GM19397 (cell line): ENCODE measurements around the gene RAB24.
"Not testable (repeated sequence)": the region's sequence is repeated elsewhere in the genome, so short reads cannot be mapped to it uniquely, and the experiment has no call there.

Experiments used
- ATAC-seq: cut with Tn5 transposase; IDR thresholded peaks from one replicate; pipeline ENCODE4 v1.9.1; 2021; ENCODE audit warnings: mild to moderate bottlenecking, moderate library complexity; ENCODE audit not compliant: unreplicated experiment

Gene RAB24

DNA sequence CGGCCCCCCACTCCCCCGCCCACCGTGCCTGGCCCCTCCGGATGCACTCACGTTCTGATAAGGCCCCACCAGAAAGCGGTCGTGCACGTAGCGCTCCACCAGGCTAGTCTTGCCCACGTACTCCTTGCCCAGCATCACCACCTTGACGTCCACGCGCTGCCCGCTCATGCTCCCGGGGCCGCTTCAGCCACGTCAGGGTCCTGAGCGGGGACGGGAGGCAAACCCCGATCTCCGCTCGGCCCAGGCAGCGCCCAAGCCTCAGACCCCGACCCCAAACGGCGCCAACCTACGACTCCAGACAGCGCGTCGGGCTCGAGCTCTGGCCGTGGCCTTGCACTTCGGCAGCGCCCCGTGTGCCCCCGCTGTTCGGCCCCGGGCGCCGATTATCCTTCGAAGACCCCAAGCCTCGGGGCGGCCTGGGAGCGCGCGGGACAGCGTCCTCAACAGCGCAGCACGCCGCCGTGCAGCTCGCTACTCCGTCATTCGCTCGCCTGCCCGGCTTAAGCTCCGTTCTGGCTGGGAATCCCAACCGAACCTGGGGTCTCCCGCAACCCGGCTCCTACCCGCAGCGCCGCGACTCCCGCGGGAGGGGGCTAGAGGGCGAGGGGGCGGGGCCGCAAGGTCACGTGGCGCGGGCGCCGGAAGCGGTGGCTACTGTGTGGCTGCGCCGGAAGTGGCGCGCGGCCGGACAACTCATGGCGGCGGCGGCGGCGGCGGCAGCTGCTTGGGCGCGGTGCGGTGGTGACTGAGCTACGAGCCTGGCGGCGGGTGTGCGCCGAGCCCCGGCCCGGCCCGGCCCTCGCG, at the start of gene RAB24, which contains the start of gene PRELID1:
RAB24 (minus strand) TSS at position 599 of the 804 bp plus-strand sequence; CDS start at position 168, 431 bp downstream.
PRELID1 (plus strand) TSS at position 679 of the 804 bp plus-strand sequence. CDS start 187 bp downstream, outside the sequence.
- peak; percentile 64 for ATAC-seq

GRCh38 chr5:177353093-177353492, 49.6 kb upstream of the RAB24 start:
- no peak for ATAC-seq

GRCh38 chr5:177351392-177352329, 48.1 kb upstream of the RAB24 start, which contains the start of gene LMAN2:
TSS of gene LMAN2 (minus strand) at chr5:177351668. CDS start at chr5:177351647, 21 bp downstream.
- peak; percentile 88 for ATAC-seq

- no peak for ATAC-seq
Measured at GRCh38 chr5:177350776-177351391, 47.4 kb upstream of the RAB24 start.

DNA sequence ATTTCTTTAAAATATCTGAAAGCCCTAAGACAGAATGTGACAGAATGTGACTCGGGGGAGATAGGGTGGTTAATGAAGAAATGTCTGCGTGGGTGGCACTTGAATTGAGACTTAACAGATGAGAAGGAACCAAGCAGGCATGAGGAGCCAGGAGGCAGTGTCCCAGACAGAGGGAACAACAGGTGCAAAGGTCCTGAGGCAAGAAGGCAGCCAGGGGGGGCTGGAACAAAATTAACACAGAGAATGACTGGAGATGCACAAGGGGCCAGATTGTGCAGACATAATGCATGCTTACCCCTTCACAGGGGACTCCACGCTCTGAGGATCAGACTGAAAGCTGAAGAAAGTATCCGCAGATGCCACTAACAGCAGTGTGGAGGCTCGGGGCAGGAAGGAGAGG, 46.2 kb upstream of the RAB24 start:
- ATAC-seq, result no peak

DNA sequence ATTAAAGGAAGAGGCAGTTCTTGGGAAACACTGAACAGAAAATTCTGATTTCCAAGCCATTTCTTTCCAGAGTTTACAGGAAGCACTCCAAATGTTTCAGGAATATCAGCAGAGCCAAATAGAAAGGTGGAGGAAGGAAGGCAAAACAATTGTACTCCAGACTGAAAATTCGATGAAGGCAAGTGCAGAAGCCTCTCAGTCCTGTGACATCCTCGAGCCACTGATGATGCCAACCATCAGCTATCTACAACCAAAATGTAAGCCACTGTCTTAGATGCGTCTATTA, 45.8 kb upstream of the RAB24 start:
- no peak for ATAC-seq

DNA sequence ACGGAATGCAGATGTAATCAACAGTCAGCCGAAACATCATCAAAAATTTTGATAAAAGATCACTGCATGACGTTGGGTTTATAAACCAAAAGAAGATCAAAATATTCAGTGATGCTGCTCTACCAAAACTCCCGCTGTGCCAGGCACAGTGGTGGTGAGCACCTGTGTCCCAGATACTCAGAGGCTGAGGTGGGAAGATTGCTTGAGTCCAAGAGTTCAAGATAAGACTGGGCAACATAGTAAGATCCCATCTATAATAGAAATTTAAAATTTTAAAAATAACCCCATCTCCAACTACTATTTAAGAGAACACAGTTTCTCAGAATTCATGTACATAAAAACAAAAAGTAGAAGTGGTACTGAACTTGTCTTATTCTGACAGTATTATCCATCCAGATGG, 44.2 kb upstream of the RAB24 start:
- ATAC-seq, result no peak

GRCh38 chr5:177346820-177347219, 43.3 kb upstream of the RAB24 start:
- ATAC-seq, result no peak

- ATAC-seq, result no peak
Measured at GRCh38 chr5:177344891-177345290, 41.4 kb upstream of the RAB24 start.

- no peak for ATAC-seq
Measured at GRCh38 chr5:177343777-177344176, 40.3 kb upstream of the RAB24 start.

- ATAC-seq, result not testable (repeated sequence)
Measured at GRCh38 chr5:177343000-177343399, 39.5 kb upstream of the RAB24 start.

- no peak for ATAC-seq
Measured at GRCh38 chr5:177339107-177339638, 35.7 kb upstream of the RAB24 start.

- no peak for ATAC-seq
Measured at GRCh38 chr5:177338251-177339106, 35.0 kb upstream of the RAB24 start.

GRCh38 chr5:177336603-177337494, 33.3 kb upstream of the RAB24 start:
- ATAC-seq, result no peak

DNA sequence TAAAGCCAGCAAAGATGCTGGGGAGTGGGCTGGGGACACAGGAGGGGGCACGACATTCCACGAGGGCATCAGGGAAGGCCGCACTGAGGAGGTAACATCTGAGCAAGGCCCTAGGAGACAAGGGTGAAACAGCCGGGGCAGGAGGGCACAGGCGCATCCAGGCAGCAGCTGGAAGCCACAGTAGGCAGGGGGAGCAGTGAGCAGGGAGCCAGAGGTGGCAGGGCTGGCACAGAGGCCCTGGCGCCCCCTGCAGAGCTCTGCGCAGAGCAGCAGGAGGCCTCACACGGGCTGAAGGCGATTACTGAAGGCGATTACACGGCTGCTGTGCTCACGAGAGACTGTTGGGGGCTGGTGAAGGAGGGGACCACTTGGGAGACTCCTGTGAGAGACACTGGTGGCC, 32.6 kb upstream of the RAB24 start:
- ATAC-seq, result no peak

- ATAC-seq, result no peak
Measured at GRCh38 chr5:177335701-177336065, 32.2 kb upstream of the RAB24 start.

DNA sequence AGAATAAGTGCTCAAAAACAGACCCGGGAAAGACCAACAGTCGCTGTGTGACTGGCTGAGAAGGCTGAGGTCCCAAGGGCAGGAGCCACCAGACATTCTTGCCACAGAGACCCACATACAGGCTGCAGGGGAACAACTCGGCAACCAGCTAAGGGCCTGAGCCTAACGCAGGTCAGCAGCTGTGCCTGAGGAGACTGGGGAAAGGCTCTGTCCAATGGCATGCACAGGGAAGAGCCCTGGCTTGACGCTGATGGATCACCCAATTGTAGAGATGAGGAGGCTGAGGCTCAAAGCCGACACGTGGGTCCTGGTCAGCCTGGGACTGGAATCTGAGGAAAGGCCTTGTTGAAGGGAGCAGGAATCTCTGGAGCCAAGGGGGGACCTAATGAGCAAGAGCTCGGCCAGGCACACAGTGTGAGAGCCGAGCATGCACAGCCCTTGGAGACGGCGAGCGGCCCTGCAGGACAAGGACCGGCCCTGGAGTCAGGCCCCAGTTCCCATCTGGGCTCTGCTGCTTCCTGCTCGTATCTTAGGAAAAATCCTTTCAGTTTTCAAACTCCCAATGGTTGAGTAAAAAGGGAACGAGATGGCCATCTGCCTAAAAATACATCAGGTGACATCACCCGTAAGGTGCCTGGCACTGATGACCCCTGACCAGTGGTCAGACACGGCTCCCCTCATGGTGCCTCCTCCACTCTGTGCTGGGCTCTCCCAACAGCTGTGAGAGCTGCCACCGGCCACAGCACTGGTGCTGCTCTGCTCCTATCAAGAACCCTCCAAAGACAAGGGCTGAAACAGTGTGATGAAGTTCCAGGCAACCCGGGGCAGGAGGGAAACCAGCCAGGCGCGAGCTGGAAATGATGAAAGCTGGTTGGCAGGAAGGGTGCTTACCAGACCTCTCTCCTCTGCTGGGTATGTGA, 31.5 kb upstream of the RAB24 start:
- ATAC-seq, result no peak

DNA sequence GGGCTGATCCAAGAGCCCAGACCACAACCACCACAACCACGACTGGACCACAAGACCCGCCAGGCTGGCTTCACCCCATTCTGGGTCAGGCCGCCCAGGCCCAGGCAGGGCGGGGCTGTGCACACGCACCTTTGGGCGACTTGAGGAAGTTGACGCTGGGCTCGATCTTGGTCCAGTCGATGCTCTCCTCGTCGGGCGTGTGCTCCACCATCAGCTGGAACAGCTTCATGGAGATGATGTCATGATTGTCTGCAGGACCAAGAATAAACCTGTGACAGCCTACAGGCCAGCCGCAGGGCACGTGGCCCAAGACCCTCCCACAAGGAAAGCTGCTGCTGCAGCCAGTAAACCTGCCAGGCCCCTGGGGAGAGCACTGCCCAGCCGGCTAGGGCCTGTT, 30.6 kb upstream of the RAB24 start:
- no peak for ATAC-seq
